H9 (cell line): ENCODE results near the gene GSAP. TPM values are rescaled to one million over a fixed set of nuclear protein-coding genes. Genes with fewer than 3 reads are reported as not detected.

Experiments
- DNase-seq: peaks from one replicate; pipeline ENCODE4 v3.0.0-alpha.2; 2017
- H2AFZ ChIP-seq: one replicate; pipeline ENCODE4 v1.6.1; 2013; ENCODE audit warnings: mild to moderate bottlenecking, low read length, control low read depth, moderate library complexity
- H2AK5ac ChIP-seq: 2 replicates; pipeline ENCODE4 v1.6.1; 2013; ENCODE audit warnings: low read length, control low read depth, mixed read lengths; ENCODE audit not compliant: insufficient read length
- H2BK120ac ChIP-seq: one replicate; pipeline ENCODE4 v1.6.1; 2013; ENCODE audit warnings: low read depth, mild to moderate bottlenecking, low read length, control low read depth, inconsistent platforms; ENCODE audit not compliant: poor library complexity, severe bottlenecking
- H2BK12ac ChIP-seq: 2 replicates; pipeline ENCODE4 v1.6.1; 2013; ENCODE audit warnings: low read length, control low read depth, mixed read lengths, low read depth; ENCODE audit not compliant: insufficient read length
- H2BK15ac ChIP-seq: 2 replicates; pipeline ENCODE4 v1.6.1; 2013; ENCODE audit warnings: low read depth, low read length, control low read depth
- H2BK20ac ChIP-seq: one replicate; pipeline ENCODE4 v1.6.1; 2013; ENCODE audit warnings: low read depth, mild to moderate bottlenecking, low read length, control low read depth, inconsistent platforms; ENCODE audit not compliant: poor library complexity, severe bottlenecking
- H2BK5ac ChIP-seq: 2 replicates; pipeline ENCODE4 v1.6.1; 2013; ENCODE audit warnings: low read length, control low read depth, mixed read lengths; ENCODE audit not compliant: insufficient read length
- H3K14ac ChIP-seq: 2 replicates; pipeline ENCODE4 v1.6.1; 2013; ENCODE audit warnings: low read length, control low read depth; ENCODE audit not compliant: insufficient read depth
- H3K18ac ChIP-seq: 2 replicates; pipeline ENCODE4 v1.6.1; 2013; ENCODE audit warnings: low read depth, mild to moderate bottlenecking, mixed read lengths, low read length, control low read depth; ENCODE audit not compliant: insufficient read length
- H3K23ac ChIP-seq: 2 replicates; pipeline ENCODE4 v1.6.1; 2013; ENCODE audit warnings: low read length, control low read depth, mixed read lengths, low read depth; ENCODE audit not compliant: insufficient read length
- H3K23me2 ChIP-seq: 2 replicates; pipeline ENCODE4 v1.6.1; 2013; ENCODE audit warnings: low read depth, mild to moderate bottlenecking, mixed read lengths, low read length, control low read depth; ENCODE audit not compliant: insufficient read length, poor library complexity, severe bottlenecking
- H3K27ac ChIP-seq: 2 replicates; pipeline ENCODE4 v1.5.1; 2013; ENCODE audit warnings: low read length, control low read depth, mixed read lengths, low read depth; ENCODE audit not compliant: insufficient read length
- H3K27me3 ChIP-seq: 2 replicates; pipeline ENCODE4 v1.6.1; 2013; ENCODE audit warnings: low read length, control low read depth, inconsistent platforms; ENCODE audit not compliant: insufficient read depth
- H3K4ac ChIP-seq: 2 replicates; pipeline ENCODE4 v1.6.1; 2013; ENCODE audit warnings: low read depth, mild to moderate bottlenecking, control low read depth, inconsistent platforms, low read length, moderate library complexity
- H3K4me1 ChIP-seq: 2 replicates; pipeline ENCODE4 v1.6.1; 2013; ENCODE audit warnings: low read length, control low read depth, inconsistent platforms; ENCODE audit not compliant: insufficient read depth
- H3K4me2 ChIP-seq: 2 replicates; pipeline ENCODE4 v1.6.1; 2013; ENCODE audit warnings: low read length, control low read depth, mixed read lengths; ENCODE audit not compliant: insufficient read length, insufficient read depth
- H3K56ac ChIP-seq: 2 replicates; pipeline ENCODE4 v1.6.1; 2013; ENCODE audit warnings: low read depth, mild to moderate bottlenecking, mixed read lengths, low read length, control low read depth; ENCODE audit not compliant: insufficient read length
- H3K79me1 ChIP-seq: 2 replicates; pipeline ENCODE4 v1.6.1; 2013; ENCODE audit warnings: low read depth, mild to moderate bottlenecking, moderate library complexity, low read length, control low read depth, inconsistent platforms; ENCODE audit not compliant: insufficient read depth, poor library complexity, severe bottlenecking
- H3K79me2 ChIP-seq: 2 replicates; pipeline ENCODE4 v1.6.1; 2013; ENCODE audit warnings: low read length, control low read depth, inconsistent platforms; ENCODE audit not compliant: insufficient read depth
- H3K9ac ChIP-seq: 2 replicates; pipeline ENCODE4 v1.6.1; 2013; ENCODE audit warnings: low read length, control low read depth, mixed read lengths; ENCODE audit not compliant: insufficient read length; ENCODE audit errors: extremely low read depth
- H3K9me3 ChIP-seq: one replicate; pipeline ENCODE4 v1.6.1; 2013; ENCODE audit warnings: low read depth, low read length, inconsistent platforms; ENCODE audit not compliant: control insufficient read depth
- H3T11ph ChIP-seq: one replicate; pipeline ENCODE4 v1.6.1; 2013; ENCODE audit warnings: mild to moderate bottlenecking, low read length, control low read depth, inconsistent platforms
- H4K20me1 ChIP-seq: one replicate; pipeline ENCODE4 v1.6.1; 2013; ENCODE audit not compliant: control insufficient read depth, insufficient read length, insufficient read depth
- H4K5ac ChIP-seq: 2 replicates; pipeline ENCODE4 v1.6.1; 2013; ENCODE audit warnings: low read depth, mild to moderate bottlenecking, mixed read lengths, low read length, control low read depth; ENCODE audit not compliant: insufficient read length
- H4K8ac ChIP-seq: replicated peaks from 2 replicates; pipeline ENCODE4 v1.6.1; 2013; ENCODE audit warnings: low read length, control low read depth, mixed read lengths, low read depth; ENCODE audit not compliant: insufficient read length
- H4K91ac ChIP-seq: 2 replicates; pipeline ENCODE4 v1.6.1; 2013; ENCODE audit warnings: low read depth, mild to moderate bottlenecking, moderate library complexity, mixed read lengths, low read length, control low read depth; ENCODE audit not compliant: insufficient read length
- H3K27ac Mint-ChIP-seq, 3 experiments: 2 replicates in 2 of 3; 3 replicates in 1 of 3; pipeline ENCODE4 v1.8.0; 2020 to 2021; ENCODE audit warnings: mixed read lengths in 3 of 3, mild to moderate bottlenecking in 1 of 3, moderate library complexity in 1 of 3
- H3K27me3 Mint-ChIP-seq: 2 replicates; pipeline ENCODE4 v1.8.0; 2021; ENCODE audit warnings: low read depth, mild to moderate bottlenecking, moderate library complexity, mixed read lengths
- H3K36me3 Mint-ChIP-seq, 3 experiments: 2 replicates in 2 of 3; 3 replicates in 1 of 3; pipeline ENCODE4 v1.8.0; 2020 to 2021; ENCODE audit warnings: low read depth in 3 of 3, mixed read lengths in 3 of 3; ENCODE audit not compliant: insufficient read depth in 1 of 3
- H3K4me1 Mint-ChIP-seq, 2 experiments: 2 replicates each; pipeline ENCODE4 v1.8.0; 2020; ENCODE audit warnings: mixed read lengths in 2 of 2
- H3K4me3 Mint-ChIP-seq, 2 experiments: 2 replicates in 1 of 2; 3 replicates in 1 of 2; pipeline ENCODE4 v1.8.0; 2020 to 2021; ENCODE audit warnings: mild to moderate bottlenecking in 2 of 2, mixed read lengths in 2 of 2, moderate library complexity in 1 of 2
- H3K9me3 Mint-ChIP-seq, 2 experiments: 2 replicates in 1 of 2; 3 replicates in 1 of 2; pipeline ENCODE4 v1.8.0; 2020; ENCODE audit warnings: mild to moderate bottlenecking in 2 of 2, mixed read lengths in 2 of 2, moderate library complexity in 1 of 2
- WGBS: extraction: QIAGEN DNeasy Blood & Tissue Kit; methylation state at CpG from one replicate; pipeline ENCODE4 v1.1.7; 2013; ENCODE audit warnings: missing lambda C conversion rate, low lambda C conversion rate, mixed read lengths; ENCODE audit not compliant: insufficient read length; ENCODE audit errors: extremely low coverage; 5-methylcytosine and 5-hydroxymethylcytosine counted together
- total RNA-seq: library from RNA; stranded (reverse); gene quantifications from 2 replicates; pipeline ENCODE4 v1.2.1, GENCODE V29; 2021
- TF ChIP-seq, protein P1 (sequence below): fragments of 200-600 bp; sonication (generic); conservative IDR thresholded peaks from 3 replicates; pipeline ENCODE4 v1.8.0; 2021; ENCODE audit warnings: antibody characterized with exemption, mild to moderate bottlenecking

The GSAP gene
- total RNA-seq, 1 experiment from 2014 or later: 1.9 TPM

GRCh38 chr7:77434570-77435275 is 18.6 kb upstream of the GSAP start:
- Histone ChIP-seq H3K4ac (no peak overlapping the region), H3K27me3 (no peaks in the 10 kb centered on the region), H2BK12ac (no peak overlapping the region), H3K4me1 (no peaks in the 10 kb centered on the region), H3K9me3 (no peaks in the 10 kb centered on the region), H2AFZ (no peak overlapping the region), H3K79me1 (no peaks in the 10 kb centered on the region), H3K79me2 (no peaks in the 10 kb centered on the region), H4K91ac (no peak overlapping the region), H2BK15ac (no peak overlapping the region), H3T11ph (no peak overlapping the region), H4K5ac (no peak overlapping the region), H3K23me2 (no peaks in the 10 kb centered on the region), H3K27ac (no peak overlapping the region), H3K23ac (no peak overlapping the region), H4K8ac (no peak overlapping the region), H3K4me2 (no peak overlapping the region), H4K20me1 (no peaks in the 10 kb centered on the region), H3K14ac (no peak overlapping the region), H2BK120ac (no peak overlapping the region), H2AK5ac (no peak overlapping the region), H2BK20ac (no peak overlapping the region), H3K56ac (no peak overlapping the region), H3K9ac (no peak overlapping the region), H3K18ac (no peak overlapping the region), H2BK5ac (no peak overlapping the region)
- WGBS: no CpG with 5 or more reads among the region's 3 CpGs
- no peak for DNase-seq
- Mint-ChIP-seq H3K36me3 (no peaks in the 10 kb centered on the region), H3K4me1 (peaks cover 9 to 10% of the 10 kb centered on the region in 2 experiments; a peak in 3 of 4 replicates), H3K27ac (no peak overlapping the region), H3K27me3 (no peaks in the 10 kb centered on the region), H3K4me3 (no peak overlapping the region), H3K9me3 (no peaks in the 10 kb centered on the region)
- TF ChIP-seq, protein P1, sequence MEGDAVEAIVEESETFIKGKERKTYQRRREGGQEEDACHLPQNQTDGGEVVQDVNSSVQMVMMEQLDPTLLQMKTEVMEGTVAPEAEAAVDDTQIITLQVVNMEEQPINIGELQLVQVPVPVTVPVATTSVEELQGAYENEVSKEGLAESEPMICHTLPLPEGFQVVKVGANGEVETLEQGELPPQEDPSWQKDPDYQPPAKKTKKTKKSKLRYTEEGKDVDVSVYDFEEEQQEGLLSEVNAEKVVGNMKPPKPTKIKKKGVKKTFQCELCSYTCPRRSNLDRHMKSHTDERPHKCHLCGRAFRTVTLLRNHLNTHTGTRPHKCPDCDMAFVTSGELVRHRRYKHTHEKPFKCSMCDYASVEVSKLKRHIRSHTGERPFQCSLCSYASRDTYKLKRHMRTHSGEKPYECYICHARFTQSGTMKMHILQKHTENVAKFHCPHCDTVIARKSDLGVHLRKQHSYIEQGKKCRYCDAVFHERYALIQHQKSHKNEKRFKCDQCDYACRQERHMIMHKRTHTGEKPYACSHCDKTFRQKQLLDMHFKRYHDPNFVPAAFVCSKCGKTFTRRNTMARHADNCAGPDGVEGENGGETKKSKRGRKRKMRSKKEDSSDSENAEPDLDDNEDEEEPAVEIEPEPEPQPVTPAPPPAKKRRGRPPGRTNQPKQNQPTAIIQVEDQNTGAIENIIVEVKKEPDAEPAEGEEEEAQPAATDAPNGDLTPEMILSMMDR: no peak
